Measurements from ENCODE around the gene THOC6.

The THOC6 gene

GRCh38 chr16:3027489-3027795, 3.6 kb downstream of the THOC6 start:
- no peak overlapping the region for H3K27ac ChIP-seq (ENCODE audit: low read length)
- no peak overlapping the region for H3K4me3 ChIP-seq (ENCODE audit: low read length)
- peaks cover 4% of the 10 kb centered on the region for H3K4me1 ChIP-seq (ENCODE audit: low read length)
- no peaks in the 10 kb centered on the region for H4K20me1 ChIP-seq (ENCODE audit: insufficient read depth, low read length)
- no peak overlapping the region for H2AFZ ChIP-seq (ENCODE audit: low read length)
- no peaks in the 10 kb centered on the region for H3K79me2 ChIP-seq (ENCODE audit: low read length)
- TF ChIP-seq EZH2 (optimal IDR thresholded peaks at IDR 0.05; ENCODE audit: low read depth, low read length) = no peak
- TF ChIP-seq EZH2phosphoT487 (IDR thresholded peaks at IDR 0.05; ENCODE audit: low read length) = no peak
- no peak for TF ChIP-seq CTCF (IDR thresholded peaks at IDR 0.05; ENCODE audit: low read length)
- H3K4me2 ChIP-seq (ENCODE audit: low read depth, low read length) = no peak overlapping the region
- H3K36me3 ChIP-seq (replicated peaks; ENCODE audit: insufficient read depth, low read length) = no peaks in the 10 kb centered on the region
- DNase-seq = no peak
- H3F3A ChIP-seq (ENCODE audit: insufficient read depth, low read length) = 0 out of 2 replicates have a peak, but pooled peaks cover 13% of the 10 kb centered on the region
- H3K9me3 ChIP-seq (replicated peaks; ENCODE audit: insufficient read depth, low read length) = no peaks in the 10 kb centered on the region
- H3K9me2 ChIP-seq (replicated peaks; ENCODE audit: insufficient read depth, low read length) = no peaks in the 10 kb centered on the region
- peaks cover 45% of the 10 kb centered on the region for H3K27me3 ChIP-seq (replicated peaks; ENCODE audit: insufficient read depth, low read length)
- no peak overlapping the region for H3K9ac ChIP-seq (ENCODE audit: low read length)

DNA sequence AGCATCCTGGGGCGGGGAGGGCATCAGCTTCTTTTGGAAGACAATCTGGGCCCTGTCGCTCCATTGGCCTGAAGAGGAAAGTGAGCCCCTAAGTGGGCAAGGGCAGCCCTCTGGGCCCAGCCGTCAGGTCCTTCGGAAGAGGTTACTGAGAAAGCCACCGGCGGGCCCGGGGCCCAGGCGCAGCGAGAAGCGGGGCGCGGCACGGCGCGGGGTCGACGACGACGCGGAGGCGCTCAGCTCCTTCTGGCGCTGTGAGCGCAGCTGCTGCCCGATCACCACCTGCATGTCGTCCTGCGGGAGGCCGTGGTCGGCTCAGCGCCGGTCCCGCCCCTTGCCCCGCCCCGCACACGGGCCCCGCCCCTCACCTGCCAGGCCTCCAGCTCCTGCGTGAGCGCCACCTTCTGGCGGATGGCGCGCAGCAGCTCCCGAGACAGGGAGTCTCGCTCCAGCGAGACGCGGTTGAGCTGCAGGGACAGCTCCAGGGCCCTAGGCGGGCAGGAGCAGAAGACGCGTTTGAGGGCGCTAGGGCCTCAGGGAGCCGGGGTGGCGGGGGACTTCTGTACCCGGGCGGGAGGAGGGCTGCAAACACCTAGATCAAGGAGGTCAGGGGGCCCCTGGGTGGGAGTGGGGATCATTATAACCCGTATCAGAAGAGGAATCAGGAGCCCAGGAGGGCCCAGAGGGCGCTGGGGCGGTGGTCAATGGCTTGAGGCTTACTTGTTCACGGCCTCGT, 4.3 kb downstream of the THOC6 start:
- H3K9me3 ChIP-seq (replicated peaks; ENCODE audit: insufficient read depth, low read length) = no peaks in the 10 kb centered on the region
- peak overlapping the region; percentile 50 for H3K4me2 ChIP-seq (ENCODE audit: low read depth, low read length)
- peak; percentile 90 for DNase-seq
- no peaks in the 10 kb centered on the region for H3K79me2 ChIP-seq (ENCODE audit: low read length)
- peaks cover 52% of the 10 kb centered on the region for H3K27me3 ChIP-seq (replicated peaks; ENCODE audit: insufficient read depth, low read length)
- no peaks in the 10 kb centered on the region for H4K20me1 ChIP-seq (ENCODE audit: insufficient read depth, low read length)
- peak; percentile 79 for TF ChIP-seq CTCF (IDR thresholded peaks at IDR 0.05; ENCODE audit: low read length)
- TF ChIP-seq EZH2phosphoT487 (IDR thresholded peaks at IDR 0.05; ENCODE audit: low read length) = no peak
- no peak for TF ChIP-seq EZH2 (optimal IDR thresholded peaks at IDR 0.05; ENCODE audit: low read depth, low read length)
- no peaks in the 10 kb centered on the region for H3K9me2 ChIP-seq (replicated peaks; ENCODE audit: insufficient read depth, low read length)
- H3K4me3 ChIP-seq (ENCODE audit: low read length) = no peak overlapping the region
- no peak overlapping the region for H2AFZ ChIP-seq (ENCODE audit: low read length)
- peaks cover 4% of the 10 kb centered on the region for H3K4me1 ChIP-seq (ENCODE audit: low read length)
- H3K27ac ChIP-seq (ENCODE audit: low read length) = no peak overlapping the region
- no peaks in the 10 kb centered on the region for H3K36me3 ChIP-seq (replicated peaks; ENCODE audit: insufficient read depth, low read length)
- 0 out of 2 replicates have a peak, but pooled peaks cover 6% of the 10 kb centered on the region for H3F3A ChIP-seq (ENCODE audit: insufficient read depth, low read length)
- H3K9ac ChIP-seq (ENCODE audit: low read length) = no peak overlapping the region

GRCh38 chr16:3028716-3029319, 5.0 kb downstream of the THOC6 start:
- Histone ChIP-seq H3K9ac (ENCODE audit: low read length) (no peak overlapping the region), H2AFZ (ENCODE audit: low read length) (no peak overlapping the region), H3K9me2 (replicated peaks; ENCODE audit: insufficient read depth, low read length) (no peaks in the 10 kb centered on the region), H3K36me3 (replicated peaks; ENCODE audit: insufficient read depth, low read length) (no peaks in the 10 kb centered on the region), H3K27me3 (replicated peaks; ENCODE audit: insufficient read depth, low read length) (peaks cover 58% of the 10 kb centered on the region), H3K4me2 (ENCODE audit: low read depth, low read length) (no peak overlapping the region), H3K79me2 (ENCODE audit: low read length) (no peaks in the 10 kb centered on the region), H3K9me3 (replicated peaks; ENCODE audit: insufficient read depth, low read length) (no peaks in the 10 kb centered on the region), H4K20me1 (ENCODE audit: insufficient read depth, low read length) (no peaks in the 10 kb centered on the region), H3K4me3 (ENCODE audit: low read length) (no peak overlapping the region), H3K27ac (ENCODE audit: low read length) (no peak overlapping the region), H3K4me1 (ENCODE audit: low read length) (peaks cover 4% of the 10 kb centered on the region), H3F3A (ENCODE audit: insufficient read depth, low read length) (0 out of 2 replicates have a peak, but pooled peaks cover 6% of the 10 kb centered on the region)
- DNase-seq = no peak
- TF ChIP-seq CTCF (IDR thresholded peaks at IDR 0.05; ENCODE audit: low read length) (no peak), EZH2 (optimal IDR thresholded peaks at IDR 0.05; ENCODE audit: low read depth, low read length) (no peak), EZH2phosphoT487 (IDR thresholded peaks at IDR 0.05; ENCODE audit: low read length) (no peak)
